ENCODE data around the gene EDN2.

EDN2 gene

GRCh38 chr1:41497461-41498030 lies 13.1 kb upstream of the EDN2 start:
- ATAC-seq: no peak

GRCh38 chr1:41497056-41497440 lies 12.6 kb upstream of the EDN2 start:
- ATAC-seq: no peak

- ATAC-seq: peak; percentile 59 to 72
These were observed 11.9 kb upstream of the EDN2 start for GRCh38 chr1:41496080-41497055.

GRCh38 chr1:41495210-41495948 lies 10.9 kb upstream of the EDN2 start:
- ATAC-seq: no peak

GRCh38 chr1:41494351-41495209 lies 10.1 kb upstream of the EDN2 start:
- ATAC-seq: no peak

- no peak for ATAC-seq
These were observed 9.3 kb upstream of the EDN2 start for GRCh38 chr1:41493626-41494350.

- peak; percentile 61 to 70 for ATAC-seq
These were observed 8.6 kb upstream of the EDN2 start for GRCh38 chr1:41493117-41493536.

- ATAC-seq: no peak
These were observed 7.9 kb upstream of the EDN2 start for GRCh38 chr1:41492341-41492848.

- no peak for ATAC-seq
These were observed 6.4 kb upstream of the EDN2 start for GRCh38 chr1:41490911-41491310.

- ATAC-seq: no peak
These were observed 5.1 kb upstream of the EDN2 start for GRCh38 chr1:41489561-41489960.

GRCh38 chr1:41488040-41488951 lies 3.8 kb upstream of the EDN2 start:
- ATAC-seq: no peak

- ATAC-seq: peak; percentile 45 to 46
These were observed 2.9 kb upstream of the EDN2 start for GRCh38 chr1:41487126-41488039.

GRCh38 chr1:41486371-41487125 lies 2.1 kb upstream of the EDN2 start:
- no peak for ATAC-seq

GRCh38 chr1:41486053-41486370 lies 1.5 kb upstream of the EDN2 start:
- ATAC-seq: no peak

GRCh38 chr1:41485605-41486004 lies 1.1 kb upstream of the EDN2 start:
- ATAC-seq: no peak

- ATAC-seq: no peak
These were observed 502 bp downstream of the EDN2 start for GRCh38 chr1:41483960-41484401.

- no peak for ATAC-seq
These were observed 1.3 kb downstream of the EDN2 start for GRCh38 chr1:41483001-41483850.

Measured in activated CD4-positive, CD25-positive, alpha-beta regulatory T cell treated with anti-CD3 and anti-CD28 coated beads, Interleukin-2, amount 50 U/mL, for 24 hours (primary cell).